HPDE6-E6E7 (cell line): ENCODE measurements around the gene VASP.

Experiments
- DNase-seq: peaks from one replicate; pipeline ENCODE4 v3.0.0; 2011; ENCODE audit warnings: missing footprints; ENCODE audit errors: extremely low spot score

The VASP gene

DNA sequence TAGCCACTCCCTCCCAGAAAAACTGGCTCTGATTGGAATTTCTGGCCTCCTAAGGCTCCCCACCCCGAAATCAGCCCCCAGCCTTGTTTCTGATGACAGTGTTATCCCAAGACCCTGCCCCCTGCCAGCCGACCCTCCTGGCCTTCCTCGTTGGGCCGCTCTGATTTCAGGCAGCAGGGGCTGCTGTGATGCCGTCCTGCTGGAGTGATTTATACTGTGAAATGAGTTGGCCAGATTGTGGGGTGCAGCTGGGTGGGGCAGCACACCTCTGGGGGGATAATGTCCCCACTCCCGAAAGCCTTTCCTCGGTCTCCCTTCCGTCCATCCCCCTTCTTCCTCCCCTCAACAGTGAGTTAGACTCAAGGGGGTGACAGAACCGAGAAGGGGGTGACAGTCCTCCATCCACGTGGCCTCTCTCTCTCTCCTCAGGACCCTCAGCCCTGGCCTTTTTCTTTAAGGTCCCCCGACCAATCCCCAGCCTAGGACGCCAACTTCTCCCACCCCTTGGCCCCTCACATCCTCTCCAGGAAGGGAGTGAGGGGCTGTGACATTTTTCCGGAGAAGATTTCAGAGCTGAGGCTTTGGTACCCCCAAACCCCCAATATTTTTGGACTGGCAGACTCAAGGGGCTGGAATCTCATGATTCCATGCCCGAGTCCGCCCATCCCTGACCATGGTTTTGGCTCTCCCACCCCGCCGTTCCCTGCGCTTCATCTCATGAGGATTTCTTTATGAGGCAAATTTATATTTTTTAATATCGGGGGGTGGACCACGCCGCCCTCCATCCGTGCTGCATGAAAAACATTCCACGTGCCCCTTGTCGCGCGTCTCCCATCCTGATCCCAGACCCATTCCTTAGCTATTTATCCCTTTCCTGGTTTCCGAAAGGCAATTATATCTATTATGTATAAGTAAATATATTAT lies 33.3 kb upstream of the VASP start:
- DNase-seq: no peak

GRCh38 chr19:45474606-45475521 lies 32.4 kb upstream of the VASP start:
- DNase-seq: no peak

DNA sequence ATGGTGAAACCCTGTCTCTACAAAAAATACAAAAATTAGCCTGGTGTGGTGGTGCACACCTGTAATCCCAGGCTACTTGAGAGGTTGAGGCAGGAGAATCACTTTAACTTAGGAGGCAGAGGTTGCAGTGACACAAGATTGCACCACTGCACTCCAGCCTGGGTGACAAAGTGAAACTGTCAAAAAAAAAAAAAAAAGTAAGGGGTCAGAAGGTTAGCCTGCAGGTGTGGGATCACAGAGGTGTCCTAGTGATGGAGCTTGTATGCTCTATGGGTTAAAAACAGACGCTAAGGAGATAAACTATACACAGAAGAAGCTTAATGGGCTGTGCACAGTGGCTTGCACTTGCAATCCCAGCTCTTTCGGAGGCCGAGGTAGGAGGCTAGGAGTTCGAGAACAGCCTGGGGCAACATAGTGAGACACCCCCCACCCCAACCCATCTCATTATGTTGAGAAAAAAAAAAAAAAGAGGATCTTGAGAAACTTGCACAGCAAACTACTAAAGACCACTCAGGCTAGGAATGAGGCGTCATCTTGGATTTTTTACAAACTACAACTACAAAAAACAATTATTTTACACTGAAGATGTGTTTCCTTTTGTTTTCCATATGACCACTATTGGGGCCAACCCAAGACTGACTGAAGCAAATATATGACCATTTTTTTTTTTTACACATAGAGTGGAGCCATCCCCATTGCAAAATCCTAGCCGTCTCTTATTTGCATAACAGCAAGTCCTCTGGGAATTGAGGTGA lies 31.6 kb upstream of the VASP start:
- no peak for DNase-seq

- DNase-seq: no peak
Observed at GRCh38 chr19:45476304-45476703, 31.0 kb upstream of the VASP start.

DNA sequence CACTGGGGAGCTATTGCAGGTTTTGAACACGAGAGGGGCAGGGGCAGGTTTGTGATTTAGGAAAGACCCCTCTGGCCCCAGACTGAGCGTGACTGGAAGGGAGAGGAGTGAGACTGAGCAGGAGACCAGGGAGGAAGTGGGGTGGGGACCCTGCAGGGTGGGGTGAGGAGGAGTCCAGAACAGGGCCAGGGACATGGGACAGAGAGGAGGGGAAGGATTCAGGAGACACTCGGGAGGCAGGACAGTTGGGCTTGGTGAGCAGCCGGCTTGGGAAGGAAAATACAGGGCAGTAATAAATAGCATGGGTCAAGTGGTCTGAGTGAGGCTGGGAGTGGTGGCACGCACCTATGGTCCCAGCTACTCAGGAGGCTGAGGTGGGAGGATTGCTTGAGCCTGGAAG lies 30.1 kb upstream of the VASP start:
- DNase-seq: no peak

GRCh38 chr19:45477713-45478453 lies 29.4 kb upstream of the VASP start:
- no peak for DNase-seq

- DNase-seq: no peak
Observed at GRCh38 chr19:45478454-45479238, 28.6 kb upstream of the VASP start.

DNA sequence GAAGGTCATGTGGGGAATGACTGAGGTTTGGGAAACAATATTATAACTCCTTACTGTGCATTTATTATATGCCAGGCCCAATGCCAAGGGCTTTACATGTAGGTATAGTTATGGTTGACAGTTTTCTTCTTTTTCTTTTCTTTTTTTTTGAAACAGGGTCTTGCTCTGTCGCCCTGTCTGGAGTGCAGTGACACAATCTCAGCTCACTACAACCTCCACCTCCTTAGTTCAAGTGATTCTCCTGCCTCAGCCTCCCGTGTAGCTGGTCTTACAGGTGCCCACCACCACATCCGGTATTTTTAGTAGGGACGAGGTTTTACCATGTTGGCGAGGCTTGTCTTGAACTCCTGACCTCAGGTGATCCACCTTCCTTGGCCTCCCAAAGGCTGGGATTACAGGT lies 24.2 kb upstream of the VASP start:
- no peak for DNase-seq

DNA sequence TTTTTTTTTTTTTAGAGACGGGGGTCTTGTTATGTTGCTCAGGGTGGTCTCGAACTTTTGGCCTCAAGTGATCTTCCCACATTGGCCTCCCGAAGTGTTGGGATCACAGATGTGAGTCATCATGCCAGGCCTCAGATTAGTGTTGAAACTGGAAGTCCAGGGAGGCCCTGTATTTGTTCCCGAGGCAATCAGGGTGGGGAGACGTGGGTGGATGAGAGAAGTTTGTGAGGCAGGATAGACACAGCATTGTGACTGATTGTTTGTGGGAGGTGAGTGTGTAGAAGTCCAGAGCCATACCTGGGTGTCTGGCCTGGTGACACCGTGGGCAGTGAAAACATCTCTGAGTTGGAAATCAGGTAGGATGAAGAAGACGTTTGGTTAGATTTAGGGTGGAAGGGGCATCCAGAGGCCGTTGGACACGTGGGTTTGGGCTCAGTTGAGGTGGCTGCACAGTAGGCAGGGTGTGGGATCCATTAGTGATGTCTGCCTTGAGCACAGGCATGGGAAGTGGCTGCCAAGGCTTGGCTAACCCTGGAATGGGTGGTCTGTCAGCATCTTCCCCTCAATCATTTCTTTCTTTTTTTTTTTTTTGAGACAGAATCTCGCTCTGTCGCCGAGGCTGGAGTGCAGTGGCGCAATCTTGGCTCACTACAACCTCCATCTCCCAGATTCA lies 22.9 kb upstream of the VASP start:
- DNase-seq: no peak

- DNase-seq: peak; percentile 81
Observed at GRCh38 chr19:45485305-45486077, 21.8 kb upstream of the VASP start.

GRCh38 chr19:45488708-45489107 lies 18.6 kb upstream of the VASP start:
- DNase-seq: no peak

DNA sequence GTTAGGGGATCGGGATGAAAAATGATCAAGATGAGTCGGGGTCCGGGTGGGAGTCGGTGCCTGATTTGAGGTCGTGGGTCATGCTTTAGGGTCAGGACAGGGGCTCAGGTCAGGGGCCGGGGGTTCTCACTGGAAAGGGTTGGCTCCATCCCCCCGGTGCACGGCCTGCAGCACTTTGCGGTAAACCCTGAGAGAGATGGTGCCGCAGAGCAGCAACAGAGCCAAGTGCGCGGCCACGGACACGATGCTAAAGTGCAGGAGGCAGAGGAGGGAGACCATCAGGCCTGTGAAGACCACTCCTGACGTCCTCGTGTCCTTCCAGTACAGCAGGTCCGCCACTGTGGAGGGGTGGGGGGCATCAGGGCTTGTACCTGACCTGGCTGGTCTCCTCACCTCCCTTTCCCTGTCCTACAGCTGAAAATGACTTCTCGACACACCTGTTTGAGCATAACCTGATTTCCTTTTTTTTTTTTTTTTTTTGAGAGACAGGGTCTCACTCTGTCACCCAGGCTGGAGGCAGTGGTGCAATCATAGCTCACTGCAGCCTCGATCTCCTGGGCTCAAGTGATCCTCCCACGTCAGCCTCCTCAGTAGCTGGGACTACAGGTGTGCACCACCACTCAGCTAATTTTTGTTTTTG lies 17.9 kb upstream of the VASP start:
- no peak for DNase-seq

DNA sequence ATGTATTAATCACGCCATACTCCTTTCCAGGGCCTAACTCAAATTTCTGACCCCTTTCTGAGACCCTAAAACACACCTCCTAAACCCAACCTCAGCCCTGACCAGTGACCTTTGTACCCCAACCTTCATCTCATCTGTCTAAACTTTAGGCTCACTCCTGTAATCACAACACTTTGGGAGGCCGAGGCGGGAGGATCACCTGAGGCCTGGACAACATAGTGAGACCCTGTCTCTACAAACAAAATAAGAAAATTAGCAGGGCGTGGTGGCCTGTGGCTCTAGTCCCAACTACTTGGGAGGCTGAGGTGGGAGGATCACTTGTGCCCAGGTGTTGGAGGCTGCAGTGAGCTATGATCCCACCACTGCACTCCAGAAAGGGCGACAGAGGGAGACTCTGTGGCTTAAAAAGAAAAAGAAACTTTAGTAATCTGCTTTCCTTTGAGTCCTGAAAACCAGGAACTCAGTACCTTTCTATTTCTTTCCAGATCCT lies 15.1 kb upstream of the VASP start:
- no peak for DNase-seq

- DNase-seq: no peak
Observed at GRCh38 chr19:45492627-45493470, 14.4 kb upstream of the VASP start.

GRCh38 chr19:45494261-45494916 lies 12.9 kb upstream of the VASP start:
- no peak for DNase-seq

- DNase-seq: no peak
Observed at GRCh38 chr19:45495178-45495577, 12.1 kb upstream of the VASP start.
